ENCODE data around the gene STXBP6. TPM values are rescaled to one million over a fixed set of nuclear protein-coding genes. Genes with fewer than 3 reads are reported as not detected.
A peak's percentile ranks its signal among the peaks of the same experiment; 100 is the strongest.

Gene STXBP6
- total RNA-seq, 1 experiment from 2014 or later, result 32.2 TPM

DNA sequence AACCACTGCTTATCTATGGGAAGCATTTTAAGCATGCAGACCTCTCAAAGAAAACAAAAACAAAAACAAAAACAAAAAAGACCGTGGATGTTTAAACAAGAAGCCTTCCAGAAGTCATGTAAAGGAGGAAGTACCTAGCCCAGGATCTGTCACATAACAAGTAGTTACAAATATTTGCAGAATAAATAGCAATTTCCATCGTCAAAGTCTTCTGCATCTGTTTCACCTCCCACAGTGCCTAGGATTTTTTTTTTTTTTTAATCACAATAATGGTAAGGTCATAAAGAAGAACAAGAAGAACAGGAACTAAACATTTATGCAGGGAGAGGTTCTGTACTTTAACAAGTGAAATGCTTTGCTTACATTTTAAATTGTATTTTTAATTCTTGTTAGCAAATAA, 2.4 kb upstream of the STXBP6 start:
- ChIA-PET CTCF (no interaction called here), POLR2A (no interaction called here)
- Mint-ChIP-seq H3K27ac (ENCODE audit: unreplicated experiment) (no peak overlapping the region), H3K4me1 (ENCODE audit: low read depth, unreplicated experiment) (peaks cover 11% of the 10 kb centered on the region), H3K27me3 (ENCODE audit: insufficient read depth, unreplicated experiment) (no peaks in the 10 kb centered on the region), H3K36me3 (ENCODE audit: insufficient read depth, unreplicated experiment) (no peaks in the 10 kb centered on the region), H3K4me3 (ENCODE audit: unreplicated experiment) (no peak overlapping the region), H3K9me3 (ENCODE audit: unreplicated experiment) (no peaks in the 10 kb centered on the region)
- no peaks in the 10 kb centered on the region for H3K27me3 ChIP-seq (replicated peaks; ENCODE audit: control insufficient read depth, insufficient read depth, low read length)
- H3K36me3 ChIP-seq (ENCODE audit: control insufficient read depth, insufficient read depth, low read length), result no peaks in the 10 kb centered on the region
- intact Hi-C loops (cut with micrococcal nuclease; ENCODE audit: unreplicated experiment), result loop anchor here (5.0 kb wide), 1 partner anchor 100 kb away; no protein-coding TSS in a partner anchor
- H3K4me3 ChIP-seq (ENCODE audit: low read depth, low read length), result no peak overlapping the region
- no TSS peak for BruUV-seq (replicated peaks)
- no peak for DNase-seq
- TF ChIP-seq, protein P1, sequence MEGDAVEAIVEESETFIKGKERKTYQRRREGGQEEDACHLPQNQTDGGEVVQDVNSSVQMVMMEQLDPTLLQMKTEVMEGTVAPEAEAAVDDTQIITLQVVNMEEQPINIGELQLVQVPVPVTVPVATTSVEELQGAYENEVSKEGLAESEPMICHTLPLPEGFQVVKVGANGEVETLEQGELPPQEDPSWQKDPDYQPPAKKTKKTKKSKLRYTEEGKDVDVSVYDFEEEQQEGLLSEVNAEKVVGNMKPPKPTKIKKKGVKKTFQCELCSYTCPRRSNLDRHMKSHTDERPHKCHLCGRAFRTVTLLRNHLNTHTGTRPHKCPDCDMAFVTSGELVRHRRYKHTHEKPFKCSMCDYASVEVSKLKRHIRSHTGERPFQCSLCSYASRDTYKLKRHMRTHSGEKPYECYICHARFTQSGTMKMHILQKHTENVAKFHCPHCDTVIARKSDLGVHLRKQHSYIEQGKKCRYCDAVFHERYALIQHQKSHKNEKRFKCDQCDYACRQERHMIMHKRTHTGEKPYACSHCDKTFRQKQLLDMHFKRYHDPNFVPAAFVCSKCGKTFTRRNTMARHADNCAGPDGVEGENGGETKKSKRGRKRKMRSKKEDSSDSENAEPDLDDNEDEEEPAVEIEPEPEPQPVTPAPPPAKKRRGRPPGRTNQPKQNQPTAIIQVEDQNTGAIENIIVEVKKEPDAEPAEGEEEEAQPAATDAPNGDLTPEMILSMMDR (IDR thresholded peaks at IDR 0.05; ENCODE audit: insufficient read depth in 1 of 2, low read depth in 1 of 2, low read length in 1 of 2, severe bottlenecking in 1 of 2, unreplicated experiment in 1 of 2), result no peak
- H3K4me1 ChIP-seq, result peaks cover 10% of the 10 kb centered on the region; the same call in 1 of the 2 replicates
- H3K9me3 ChIP-seq, result no peaks in the 10 kb centered on the region

DNA sequence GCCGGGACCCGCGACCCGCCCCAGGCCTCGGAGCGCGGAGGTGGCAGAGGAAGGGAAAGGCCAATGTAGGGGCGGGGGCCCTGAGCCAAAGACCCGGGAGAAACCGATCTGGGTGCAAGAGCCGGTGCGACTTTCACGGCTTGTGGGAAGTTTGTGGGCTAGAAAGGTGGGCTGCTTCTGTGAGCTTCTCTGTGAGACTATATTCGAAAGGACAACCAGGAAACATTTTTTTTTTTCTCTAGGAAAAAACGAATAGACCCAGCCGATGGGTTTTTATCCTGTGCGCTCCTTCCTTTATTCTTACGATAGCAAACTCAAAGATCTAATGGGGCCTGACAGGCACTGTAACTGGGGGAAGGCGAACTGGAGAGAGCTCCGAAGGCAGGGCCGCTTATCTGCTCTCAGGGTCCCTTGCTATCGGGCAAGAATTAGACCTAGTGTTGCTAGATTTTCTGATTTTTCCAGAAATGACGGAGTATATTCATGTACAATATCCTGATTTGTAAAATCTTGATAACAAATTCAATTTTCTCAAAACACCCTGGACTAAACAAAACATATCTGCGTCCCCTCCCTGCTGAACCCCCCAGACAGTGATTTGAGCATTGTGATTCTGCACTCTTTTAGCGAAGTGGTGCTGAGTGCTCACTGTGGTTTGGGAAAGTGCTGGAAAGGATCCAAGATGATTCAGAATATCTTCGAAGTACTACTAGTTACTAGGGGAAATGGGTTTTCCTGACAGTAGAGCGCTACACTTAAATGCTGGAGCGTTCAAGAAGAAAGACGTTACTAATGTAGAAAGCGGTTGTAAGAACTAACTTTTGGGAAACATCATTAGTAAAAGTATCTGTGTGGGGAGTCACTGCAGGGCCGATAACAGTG, 563 bp upstream of the STXBP6 start:
- BruUV-seq (replicated peaks), result TSS peak; percentile 33
- ChIA-PET POLR2A (interaction anchor here (0.6 to 1.2 kb wide), 2 partner anchors 71 to 82 kb away, joined by 3 read pairs; no protein-coding TSS in a partner anchor), CTCF (interaction anchor here (0.6 to 1.6 kb wide), 4 partner anchors 82 to 340 kb away, joined by 3 to 7 read pairs (median 5); no protein-coding TSS in a partner anchor)
- peak overlapping the region; percentile 76 for H3K27ac Mint-ChIP-seq (ENCODE audit: unreplicated experiment)
- TF ChIP-seq, protein P1 (IDR thresholded peaks at IDR 0.05; ENCODE audit: insufficient read depth in 1 of 2, low read depth in 1 of 2, low read length in 1 of 2, severe bottlenecking in 1 of 2, unreplicated experiment in 1 of 2), result no peak
- H3K4me3 ChIP-seq (ENCODE audit: low read depth, low read length), result peak overlapping the region; percentile 87
- no peaks in the 10 kb centered on the region for H3K27me3 Mint-ChIP-seq (ENCODE audit: insufficient read depth, unreplicated experiment)
- H3K9me3 Mint-ChIP-seq (ENCODE audit: unreplicated experiment), result no peaks in the 10 kb centered on the region
- H3K36me3 Mint-ChIP-seq (ENCODE audit: insufficient read depth, unreplicated experiment), result no peaks in the 10 kb centered on the region
- peaks cover 10% of the 10 kb centered on the region; the same call in 1 of the 2 replicates for H3K4me1 ChIP-seq
- H3K4me3 Mint-ChIP-seq (ENCODE audit: unreplicated experiment), result peak overlapping the region; percentile 84
- no peaks in the 10 kb centered on the region for H3K9me3 ChIP-seq
- no peaks in the 10 kb centered on the region for H3K27me3 ChIP-seq (replicated peaks; ENCODE audit: control insufficient read depth, insufficient read depth, low read length)
- peak in 1 of 2 experiments; percentile 9 for DNase-seq
- H3K36me3 ChIP-seq (ENCODE audit: control insufficient read depth, insufficient read depth, low read length), result no peaks in the 10 kb centered on the region
- intact Hi-C loops (cut with micrococcal nuclease; ENCODE audit: unreplicated experiment), result loop anchor here (1.0 to 5.0 kb wide), 2 partner anchors 41 to 102 kb away; no protein-coding TSS in a partner anchor
- H3K4me1 Mint-ChIP-seq (ENCODE audit: low read depth, unreplicated experiment), result peaks cover 11% of the 10 kb centered on the region

DNA sequence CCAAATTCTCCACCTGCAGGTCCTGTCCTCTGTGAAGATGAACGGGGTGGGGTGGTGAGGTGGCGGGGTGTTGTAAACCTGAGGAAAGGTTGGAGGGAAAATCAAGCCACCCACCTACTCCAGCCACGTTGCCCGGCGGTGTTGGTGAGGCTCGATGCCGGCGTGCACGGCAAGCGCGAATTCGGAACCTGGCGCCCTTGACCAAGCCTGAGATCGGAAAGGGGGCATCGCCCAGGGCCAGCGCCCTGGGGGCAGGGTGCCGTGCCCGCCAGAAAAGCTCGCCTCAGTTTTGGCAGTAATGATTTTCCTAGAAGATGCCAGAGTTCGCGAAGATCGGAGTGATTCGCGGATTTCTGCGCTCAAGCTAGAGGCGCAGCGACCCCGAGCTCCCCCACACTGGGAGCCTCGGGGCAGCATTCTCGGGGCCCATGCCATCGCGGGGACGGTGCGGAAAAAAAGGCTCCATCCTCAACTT, 817 bp downstream of the STXBP6 start:
- DNase-seq, result no peak
- no peaks in the 10 kb centered on the region for H3K27me3 ChIP-seq (replicated peaks; ENCODE audit: control insufficient read depth, insufficient read depth, low read length)
- POLR2A ChIA-PET, result no interaction called here
- peak overlapping the region; percentile 87 for H3K4me3 ChIP-seq (ENCODE audit: low read depth, low read length)
- no peaks in the 10 kb centered on the region for H3K36me3 Mint-ChIP-seq (ENCODE audit: insufficient read depth, unreplicated experiment)
- H3K27me3 Mint-ChIP-seq (ENCODE audit: insufficient read depth, unreplicated experiment), result no peaks in the 10 kb centered on the region
- peaks cover 11% of the 10 kb centered on the region for H3K4me1 Mint-ChIP-seq (ENCODE audit: low read depth, unreplicated experiment)
- no peaks in the 10 kb centered on the region for H3K9me3 Mint-ChIP-seq (ENCODE audit: unreplicated experiment)
- no peaks in the 10 kb centered on the region for H3K36me3 ChIP-seq (ENCODE audit: control insufficient read depth, insufficient read depth, low read length)
- H3K4me1 ChIP-seq, result peaks cover 10% of the 10 kb centered on the region; the same call in 1 of the 2 replicates
- no TSS peak for BruUV-seq (replicated peaks)
- H3K27ac Mint-ChIP-seq (ENCODE audit: unreplicated experiment), result peak overlapping the region; percentile 39
- CTCF ChIA-PET, result interaction anchor here (1.6 kb wide), 2 partner anchors 84 to 243 kb away, joined by 4 to 6 read pairs; no protein-coding TSS in a partner anchor
- TF ChIP-seq, protein P1 (IDR thresholded peaks at IDR 0.05; ENCODE audit: insufficient read depth in 1 of 2, low read depth in 1 of 2, low read length in 1 of 2, severe bottlenecking in 1 of 2, unreplicated experiment in 1 of 2), result no peak
- peak overlapping the region; percentile 84 for H3K4me3 Mint-ChIP-seq (ENCODE audit: unreplicated experiment)
- no peaks in the 10 kb centered on the region for H3K9me3 ChIP-seq
- intact Hi-C loops (cut with micrococcal nuclease; ENCODE audit: unreplicated experiment), result no loop called here

Measured in Caco-2 (cell line).